HepG2 (cell line): ENCODE measurements around the gene CFH.

Experiments used
- CTCF ChIP-seq: sonication (generic); formaldehyde crosslinking; IDR thresholded peaks from 2 replicates; pipeline ENCODE4 v1.5.0; 2020; ENCODE audit warnings: mild to moderate bottlenecking, missing genetic modification reagents, moderate library complexity
- GABPA ChIP-seq, 2 experiments: IDR thresholded peaks; 2 replicates each; pipeline ENCODE4 v1.6.1; 2011 to 2016; ENCODE audit warnings: low read depth in 2 of 2, low read length in 1 of 2, missing biosample characterization in 1 of 2, missing genetic modification characterization in 1 of 2
- LCORL ChIP-seq, 2 experiments: fragments of 450-650 bp in 1 of 2; sonication (generic) in 1 of 2; formaldehyde crosslinking in 1 of 2; IDR thresholded peaks; 2 replicates each; pipeline versions ENCODE4 v1.5.0 to v1.6.1; 2017 to 2020; ENCODE audit warnings: antibody characterized with exemption in 1 of 2, missing genetic modification reagents in 1 of 2
- MXD1 ChIP-seq: sonication (generic); formaldehyde crosslinking; IDR thresholded peaks from 2 replicates; pipeline ENCODE4 v1.4.0; 2020; ENCODE audit warnings: mild to moderate bottlenecking, missing genetic modification reagents
- PRDM4 ChIP-seq: sonication (generic); formaldehyde crosslinking; IDR thresholded peaks from 2 replicates; pipeline ENCODE4 v1.9.0; 2021; ENCODE audit warnings: missing genetic modification reagents, borderline replicate concordance
- SNAPC5 ChIP-seq: sonication (generic); formaldehyde crosslinking; IDR thresholded peaks from 2 replicates; pipeline ENCODE4 v1.8.1; 2023; ENCODE audit warnings: mild to moderate bottlenecking, missing genetic modification reagents, borderline replicate concordance
- ZNF138 ChIP-seq: sonication (generic); formaldehyde crosslinking; IDR thresholded peaks from 2 replicates; pipeline ENCODE4 v1.5.0; 2020; ENCODE audit warnings: mild to moderate bottlenecking, low read depth, missing genetic modification reagents
- ZNF331 ChIP-seq: sonication (generic); formaldehyde crosslinking; IDR thresholded peaks from 2 replicates; pipeline ENCODE4 v1.4.0; 2020; ENCODE audit warnings: missing genetic modification reagents
- ZNF589 ChIP-seq: sonication (generic); formaldehyde crosslinking; conservative IDR thresholded peaks from 2 replicates; pipeline ENCODE4 v1.8.0; 2022; ENCODE audit warnings: mild to moderate bottlenecking, moderate library complexity, missing genetic modification reagents
- TF ChIP-seq, protein P1 (sequence below), 2 experiments: sonication (generic) in 1 of 2; formaldehyde crosslinking in 1 of 2; IDR thresholded peaks; 2 replicates each; pipeline versions ENCODE4 v1.5.1 to v1.6.1; 2011 to 2020; ENCODE audit warnings: borderline replicate concordance in 1 of 2, low read depth in 1 of 2, low read length in 1 of 2, mild to moderate bottlenecking in 1 of 2, missing genetic modification reagents in 1 of 2, moderate library complexity in 1 of 2

GRCh38 chr1:196651637-196652215 lies at the start of gene CFH:
- TF ChIP-seq GABPA (IDR thresholded peaks at IDR 0.05; ENCODE audit: low read depth, low read length) (no peak), GABPA (CRISPR knock-in tag; IDR thresholded peaks at IDR 0.05; ENCODE audit: low read depth) (no peak), CTCF (CRISPR knock-in tag) (no peak), ZNF138 (CRISPR knock-in tag) (no peak), MXD1 (CRISPR knock-in tag) (no peak), LCORL (IDR thresholded peaks at IDR 0.05) (no peak), LCORL (CRISPR knock-in tag; IDR thresholded peaks at IDR 0.05) (no peak), ZNF589 (CRISPR knock-in tag) (no peak), ZNF331 (CRISPR knock-in tag) (no peak), SNAPC5 (CRISPR knock-in tag) (no peak), PRDM4 (no peak)
- TF ChIP-seq, protein P1, sequence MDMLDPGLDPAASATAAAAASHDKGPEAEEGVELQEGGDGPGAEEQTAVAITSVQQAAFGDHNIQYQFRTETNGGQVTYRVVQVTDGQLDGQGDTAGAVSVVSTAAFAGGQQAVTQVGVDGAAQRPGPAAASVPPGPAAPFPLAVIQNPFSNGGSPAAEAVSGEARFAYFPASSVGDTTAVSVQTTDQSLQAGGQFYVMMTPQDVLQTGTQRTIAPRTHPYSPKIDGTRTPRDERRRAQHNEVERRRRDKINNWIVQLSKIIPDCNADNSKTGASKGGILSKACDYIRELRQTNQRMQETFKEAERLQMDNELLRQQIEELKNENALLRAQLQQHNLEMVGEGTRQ (IDR thresholded peaks at IDR 0.05; ENCODE audit: low read depth, low read length): no peak
- TF ChIP-seq, protein P1 (CRISPR knock-in tag; IDR thresholded peaks at IDR 0.05; ENCODE audit: borderline replicate concordance): no peak
